NCI-H2196 (cell line): ENCODE results near the gene MARK2.
A peak's percentile ranks its signal among the peaks of the same experiment; 100 is the strongest.

Source experiments
- DNase-seq: peaks from one replicate; lab custom pipeline; 2025; ENCODE audit not compliant: unreplicated experiment; lab: John Stamatoyannopoulos, UW

The MARK2 gene

GRCh38 chr11:63829823-63830489, 9.0 kb upstream of the MARK2 start:
- no peak for DNase-seq

- DNase-seq: no peak
These were observed 7.6 kb upstream of the MARK2 start for GRCh38 chr11:63831326-63831725.

GRCh38 chr11:63832336-63832735, 6.6 kb upstream of the MARK2 start:
- DNase-seq: no peak

- no peak for DNase-seq
These were observed 5.9 kb upstream of the MARK2 start for GRCh38 chr11:63833048-63833447.

GRCh38 chr11:63834535-63835157, 4.3 kb upstream of the MARK2 start:
- no peak for DNase-seq

- DNase-seq: no peak
These were observed 3.8 kb upstream of the MARK2 start for GRCh38 chr11:63835158-63835545.

- DNase-seq: peak; percentile 93
These were observed 1.8 kb upstream of the MARK2 start for GRCh38 chr11:63837027-63837688.

- no peak for DNase-seq
These were observed 1.2 kb upstream of the MARK2 start for GRCh38 chr11:63837739-63838138.

GRCh38 chr11:63838150-63838677, 696 bp upstream of the MARK2 start:
- DNase-seq: no peak

- no peak for DNase-seq
These were observed 822 bp downstream of the MARK2 start for GRCh38 chr11:63839508-63840355.

- DNase-seq: no peak
These were observed 1.6 kb downstream of the MARK2 start for GRCh38 chr11:63840356-63841060.

GRCh38 chr11:63841554-63841953, 2.6 kb downstream of the MARK2 start:
- no peak for DNase-seq

GRCh38 chr11:63843041-63843440, 4.1 kb downstream of the MARK2 start:
- no peak for DNase-seq

- DNase-seq: no peak
These were observed 5.9 kb downstream of the MARK2 start for GRCh38 chr11:63844836-63845235.

- DNase-seq: no peak
These were observed 6.4 kb downstream of the MARK2 start for GRCh38 chr11:63845303-63845702.

- DNase-seq: no peak
These were observed 7.0 kb downstream of the MARK2 start for GRCh38 chr11:63845911-63846310.

- no peak for DNase-seq
These were observed 8.0 kb downstream of the MARK2 start for GRCh38 chr11:63846897-63847296.

- DNase-seq: peak; percentile 58
These were observed 8.5 kb downstream of the MARK2 start for GRCh38 chr11:63847363-63847762.

- DNase-seq: no peak
These were observed 10.8 kb downstream of the MARK2 start for GRCh38 chr11:63849691-63850090.

- DNase-seq: no peak
These were observed 12.0 kb downstream of the MARK2 start for GRCh38 chr11:63850920-63851319.

GRCh38 chr11:63851364-63851763, 12.5 kb downstream of the MARK2 start:
- no peak for DNase-seq
